ENCODE results near the gene CTBP1. TPM values are rescaled to one million over a fixed set of nuclear protein-coding genes. Genes with fewer than 3 reads are reported as not detected.

Gene CTBP1
- total and polyA plus RNA-seq, 2 of the 8 experiments (the other 6 are each of a cell fraction or from before 2014, with no cell fraction given) = 128 to 185 TPM

DNA sequence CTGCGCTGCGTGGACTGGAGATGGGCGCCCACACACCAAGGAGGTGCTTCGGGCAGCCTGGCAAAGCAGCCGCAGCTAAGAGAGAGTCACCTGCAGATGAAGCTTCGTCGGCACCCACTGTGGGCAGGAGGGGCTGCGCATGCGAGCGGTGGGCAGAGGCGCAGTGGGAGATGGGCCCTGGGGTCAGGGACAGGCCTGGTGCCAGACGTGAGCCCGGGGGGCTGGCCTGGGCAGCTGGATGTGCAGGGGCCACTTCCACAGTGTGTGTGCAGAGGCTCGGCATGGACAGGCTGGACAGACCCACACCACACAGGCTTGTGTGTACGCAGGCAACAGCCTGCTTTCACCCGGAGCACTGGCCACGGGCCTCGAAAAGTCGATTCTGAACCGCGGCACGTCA is 18.6 kb downstream of the CTBP1 start (continued):
- no peak for TF ChIP-seq RBBP5 (IDR thresholded peaks at IDR 0.05; ENCODE audit: borderline replicate concordance, low read depth, low read length)
- no peak for TF ChIP-seq EZH2 (IDR thresholded peaks at IDR 0.05; ENCODE audit: low read depth, low read length, severe bottlenecking)
- no peak for TF ChIP-seq POLR2A (IDR thresholded peaks at IDR 0.05; ENCODE audit: control extremely low read depth in 1 of 2, low read depth in 2 of 2, low read length in 2 of 2)
- no peak for TF ChIP-seq FOSL1 (IDR thresholded peaks at IDR 0.05; ENCODE audit: insufficient read depth, low read depth, low read length)
- no peak for TF ChIP-seq SP4 (IDR thresholded peaks at IDR 0.05; ENCODE audit: low read length)
